ELF-1 (cell line): ENCODE measurements around the gene CUEDC2.
A peak's percentile ranks its signal among the peaks of the same experiment; 100 is the strongest.

Experiments
- DNase-seq: peaks from one replicate; pipeline ENCODE4 v3.0.0-alpha.2; 2016; ENCODE audit warnings: low read depth, low spot score

The CUEDC2 gene

GRCh38 chr10:102432162-102432950 lies at the start of gene CUEDC2:
Gene CUEDC2 (minus strand): TSS chr10:102432574. CDS start chr10:102425188, 7,386 bp downstream.
- DNase-seq = peak; percentile 98

- no peak for DNase-seq
Observed at GRCh38 chr10:102480396-102480795, 48.0 kb upstream of the CUEDC2 start.

- no peak for DNase-seq
Observed at GRCh38 chr10:102479651-102480050, 47.3 kb upstream of the CUEDC2 start.

DNA sequence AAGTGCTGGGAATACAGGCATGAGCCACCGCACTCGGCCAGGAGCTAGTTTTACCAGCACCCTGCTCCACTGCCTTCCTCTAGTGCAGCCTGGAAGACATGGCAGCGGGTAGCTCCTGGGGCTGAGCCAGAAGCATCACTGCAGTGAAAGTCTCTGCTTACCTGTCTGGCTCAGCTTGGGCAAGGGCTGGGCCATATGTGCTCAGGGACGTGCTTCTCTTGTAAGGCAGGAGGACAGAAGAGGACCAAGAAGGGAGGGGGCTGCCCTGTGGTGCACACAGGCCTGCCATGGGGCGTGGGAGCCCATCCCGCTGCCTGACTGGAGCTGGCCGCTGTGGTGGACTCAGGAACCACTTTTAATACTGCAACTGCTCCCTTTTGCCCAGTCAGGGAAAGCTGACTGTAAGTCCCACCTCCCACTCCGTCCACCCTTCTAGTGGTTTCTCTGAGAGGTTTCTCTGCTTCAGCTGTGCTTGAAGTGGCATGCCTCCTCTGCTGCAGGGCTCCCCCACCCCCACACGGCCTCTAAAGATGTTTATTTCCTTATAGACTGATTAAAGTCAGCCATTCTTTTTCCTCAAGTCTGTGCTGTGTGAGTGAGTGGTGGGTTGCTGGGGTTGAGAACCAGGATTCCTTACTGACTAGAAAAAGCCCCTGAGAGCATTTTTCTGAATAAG lies 44.2 kb upstream of the CUEDC2 start:
- DNase-seq = no peak

DNA sequence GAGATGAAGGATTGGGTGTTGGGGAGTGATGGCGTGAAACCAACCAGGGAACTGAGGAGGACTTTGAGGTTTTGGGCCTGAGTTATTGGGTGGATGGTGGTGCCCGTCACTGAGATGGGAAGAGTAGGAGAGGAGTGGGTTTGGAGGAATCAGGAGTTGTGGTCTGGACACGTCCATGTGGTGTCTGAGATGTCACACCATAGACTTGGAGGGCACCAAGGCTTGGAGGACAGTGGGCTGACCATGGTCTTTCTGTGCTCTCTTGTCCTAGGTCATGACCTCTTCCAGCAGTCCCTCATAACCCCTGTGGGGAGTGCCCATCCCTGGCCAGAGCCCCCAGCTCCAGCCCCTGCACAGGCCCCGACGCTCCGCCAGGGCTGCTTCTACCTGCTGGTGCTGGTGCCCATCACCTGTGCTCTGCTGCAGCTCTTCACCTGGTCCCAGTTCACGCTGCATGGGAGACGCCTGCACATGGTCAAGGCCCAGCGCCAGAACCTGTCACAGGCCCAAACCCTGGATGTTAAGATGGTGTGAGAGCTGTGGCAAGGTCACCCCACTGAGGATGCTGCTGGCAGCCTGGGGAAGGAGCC lies 43.2 kb upstream of the CUEDC2 start:
- DNase-seq = no peak

- DNase-seq = no peak
Observed at GRCh38 chr10:102473445-102474331, 41.3 kb upstream of the CUEDC2 start.

DNA sequence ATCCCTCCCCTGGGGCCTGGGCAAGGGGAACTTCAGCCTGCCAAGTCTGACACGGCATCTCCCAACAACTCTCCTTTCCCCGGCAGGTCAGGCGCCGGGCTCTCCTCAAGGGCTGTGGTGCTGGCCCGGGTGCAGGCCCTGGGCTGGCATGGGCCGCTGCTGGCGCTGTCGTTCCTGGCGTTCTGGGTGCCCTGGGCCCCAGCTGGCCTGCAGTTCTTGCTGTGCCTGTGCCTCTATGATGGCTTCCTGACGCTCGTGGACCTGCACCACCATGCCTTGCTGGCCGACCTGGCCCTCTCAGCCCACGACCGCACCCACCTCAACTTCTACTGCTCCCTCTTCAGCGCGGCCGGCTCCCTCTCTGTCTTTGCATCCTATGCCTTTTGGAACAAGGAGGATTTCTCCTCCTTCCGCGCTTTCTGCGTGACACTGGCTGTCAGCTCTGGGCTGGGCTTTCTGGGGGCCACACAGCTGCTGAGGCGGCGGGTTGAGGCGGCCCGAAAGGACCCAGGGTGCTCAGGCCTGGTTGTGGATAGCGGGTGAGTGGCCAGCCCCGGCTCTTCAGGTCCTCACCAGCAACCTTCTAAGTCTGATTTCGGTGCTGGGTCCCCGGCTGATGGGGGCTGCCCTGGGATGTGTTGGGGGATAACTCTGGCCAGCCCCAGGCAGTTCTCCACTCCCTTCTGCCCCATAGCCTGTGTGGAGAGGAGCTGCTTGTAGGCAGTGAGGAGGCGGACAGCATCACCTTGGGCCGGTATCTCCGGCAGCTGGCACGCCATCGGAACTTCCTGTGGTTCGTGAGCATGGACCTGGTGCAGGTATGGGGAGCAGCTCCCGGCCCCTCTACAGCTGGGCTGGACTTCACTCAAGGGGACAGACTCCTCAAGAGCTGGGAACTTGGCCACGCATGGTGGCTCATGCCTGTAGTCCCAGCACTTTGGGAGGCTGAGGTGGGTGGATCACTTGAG lies 38.5 kb upstream of the CUEDC2 start:
- no peak for DNase-seq

- no peak for DNase-seq
Observed at GRCh38 chr10:102468683-102469082, 36.3 kb upstream of the CUEDC2 start.

GRCh38 chr10:102467971-102468438 lies 35.6 kb upstream of the CUEDC2 start:
- DNase-seq = no peak

DNA sequence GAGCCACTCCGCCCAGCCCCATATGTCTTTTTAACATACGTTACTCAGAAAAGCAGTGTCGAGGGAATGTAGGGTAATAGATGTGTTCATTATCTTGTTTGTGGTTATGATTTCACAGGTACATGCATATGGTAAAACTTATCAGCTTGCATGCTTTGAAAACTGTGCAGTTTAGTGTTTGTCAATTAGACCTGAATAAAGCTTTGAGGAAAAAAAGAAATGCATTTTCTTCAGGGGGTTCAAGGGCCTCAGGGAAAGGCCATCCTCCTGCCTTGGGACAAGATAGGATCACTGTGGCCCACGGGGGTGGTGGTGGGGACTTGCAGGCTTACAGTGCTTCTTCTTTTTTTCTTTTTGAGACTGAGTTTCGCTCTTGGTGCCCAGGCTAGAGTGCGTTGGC lies 34.9 kb upstream of the CUEDC2 start:
- no peak for DNase-seq

GRCh38 chr10:102465466-102465865 lies 33.1 kb upstream of the CUEDC2 start:
- no peak for DNase-seq

DNA sequence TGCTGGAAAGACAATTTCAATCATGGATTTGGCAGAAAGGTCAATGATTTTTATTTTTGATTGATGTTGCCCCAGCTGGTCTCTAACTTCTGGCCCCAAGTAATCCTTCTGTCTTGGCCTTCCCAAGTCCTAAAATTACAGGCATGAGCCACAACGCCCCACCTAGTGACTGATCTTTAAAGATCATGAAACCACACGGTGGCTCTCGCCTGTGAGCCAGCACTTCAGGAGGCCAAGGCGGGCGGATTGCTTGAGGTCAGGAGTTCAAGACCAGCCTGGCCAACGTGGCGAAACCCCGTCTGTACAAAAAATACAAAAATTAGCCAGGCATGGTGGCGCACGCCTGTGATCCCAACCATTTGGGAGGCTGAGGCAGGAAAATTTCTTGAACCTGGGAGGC lies 31.6 kb upstream of the CUEDC2 start:
- DNase-seq = no peak

DNA sequence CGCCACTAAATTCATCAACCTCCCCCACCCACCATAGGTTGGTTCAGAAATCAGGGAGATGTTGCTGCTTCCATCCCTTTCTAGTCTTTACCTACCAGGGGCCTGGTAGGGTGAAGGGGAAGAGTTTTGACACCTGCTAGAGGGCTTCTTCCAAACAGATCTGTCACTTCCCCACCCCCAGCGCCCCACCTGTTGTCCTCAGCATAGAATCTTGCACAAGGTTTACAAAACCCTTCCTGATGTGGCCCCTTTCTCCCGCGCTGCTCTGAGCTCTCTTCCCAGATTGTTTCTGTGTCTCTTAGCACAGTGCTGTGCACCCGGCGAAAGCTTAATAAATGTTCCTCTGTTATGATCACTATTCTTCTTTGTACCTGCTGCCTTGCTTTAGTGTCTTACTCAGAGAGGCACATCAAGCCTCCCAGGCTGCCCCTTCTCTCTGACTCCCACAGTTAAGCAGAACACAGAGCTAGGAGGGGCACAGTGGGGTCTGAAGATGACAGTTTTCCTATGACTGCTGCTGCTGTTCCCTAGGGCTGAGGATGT lies 30.2 kb upstream of the CUEDC2 start:
- no peak for DNase-seq

- DNase-seq = peak; percentile 96
Observed at GRCh38 chr10:102461187-102462054, 29.0 kb upstream of the CUEDC2 start.

DNA sequence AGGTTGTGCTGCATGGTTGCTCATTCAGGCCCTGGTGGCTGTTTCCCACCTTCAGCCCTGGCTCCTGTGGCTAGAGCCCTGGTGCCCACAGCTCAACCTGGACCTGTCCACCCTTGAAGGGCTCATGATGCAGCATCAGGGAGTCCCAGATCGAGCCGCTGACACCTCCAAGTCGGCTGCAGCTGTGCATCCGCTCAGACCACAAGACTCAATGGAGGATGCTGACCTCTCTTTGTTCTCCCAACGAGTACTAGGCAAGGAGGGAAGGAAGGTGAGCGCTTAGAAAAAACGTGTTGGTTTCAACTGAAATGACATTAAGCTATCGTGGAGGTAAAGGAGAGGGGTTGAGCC lies 28.4 kb upstream of the CUEDC2 start:
- no peak for DNase-seq

DNA sequence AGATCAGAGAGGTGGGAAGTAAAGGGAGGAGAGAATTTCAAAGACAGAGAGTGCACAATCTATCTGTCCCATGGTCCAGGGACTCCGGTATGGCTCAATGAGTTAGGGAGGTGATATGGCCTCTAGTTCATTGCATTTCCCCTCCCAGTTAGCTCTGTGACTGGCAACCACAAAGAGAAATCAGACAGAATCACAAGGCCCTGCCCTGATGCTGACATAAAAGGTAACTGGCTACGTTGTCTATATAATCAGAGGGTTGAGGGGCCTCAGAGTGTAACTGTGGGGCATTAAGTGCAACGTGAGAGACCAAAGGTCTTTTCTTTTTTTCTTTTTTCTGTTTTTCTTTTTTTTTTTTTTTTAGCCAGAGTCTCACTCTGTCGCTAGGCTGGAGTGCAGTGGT lies 26.3 kb upstream of the CUEDC2 start:
- DNase-seq = no peak

- no peak for DNase-seq
Observed at GRCh38 chr10:102457591-102458150, 25.3 kb upstream of the CUEDC2 start.

GRCh38 chr10:102455893-102456471 lies 23.6 kb upstream of the CUEDC2 start:
- peak; percentile 81 for DNase-seq
